ENCODE measurements around the gene ZDHHC14.

GRCh38 chr6:157500022-157500421 lies 119.0 kb downstream of the ZDHHC14 start:
- TF ChIP-seq CSRNP3 (CRISPR knock-in tag; IDR thresholded peaks at IDR 0.05) (no peak), ZNF8 (CRISPR knock-in tag; IDR thresholded peaks at IDR 0.05) (no peak), ZFP30 (CRISPR knock-in tag; IDR thresholded peaks at IDR 0.05) (no peak), SNAI2 (CRISPR knock-in tag; IDR thresholded peaks at IDR 0.05) (no peak), PPARA (CRISPR knock-in tag; IDR thresholded peaks at IDR 0.05; ENCODE audit: borderline replicate concordance) (no peak)

Measured in SK-N-SH treated with all-trans-retinoic acid at 6 μM for 48 hours (cell line).